HL-60 (cell line): Measurements from ENCODE around the gene CRYM.
"Not testable (repeated sequence)": the region's sequence is repeated elsewhere in the genome, so short reads cannot be mapped to it uniquely, and the experiment has no call there.

ENCODE experiments used
- DNase-seq, 2 experiments: peaks; one replicate each; pipeline ENCODE4 v3.0.0-alpha.2; 2010 to 2020; ENCODE audit warnings: low read depth in 1 of 2, low spot score in 1 of 2
- H3K27ac ChIP-seq: fragments of 250-450 bp; sonication (Bioruptor Pico); replicated peaks from 2 replicates; pipeline ENCODE4 v1.5.1; 2020; ENCODE audit warnings: mild to moderate bottlenecking, moderate library complexity
- H3K27me3 ChIP-seq: fragments of 250-450 bp; sonication (Bioruptor Pico); 2 replicates; pipeline ENCODE4 v1.5.1; 2021; ENCODE audit warnings: mild to moderate bottlenecking, moderate library complexity; ENCODE audit not compliant: insufficient read depth, poor library complexity, severe bottlenecking
- H3K4me3 ChIP-seq: replicated peaks from 2 replicates; pipeline ENCODE4 v1.5.1; 2011; ENCODE audit warnings: mild to moderate bottlenecking, control low read depth, low read length; ENCODE audit not compliant: insufficient read depth
- CTCF ChIP-seq: IDR thresholded peaks from one replicate; pipeline ENCODE4 v1.5.1; 2011; ENCODE audit warnings: low read length, control low read depth, inconsistent platforms; ENCODE audit not compliant: insufficient read depth
- GABPA ChIP-seq: IDR thresholded peaks from 2 replicates; pipeline ENCODE4 v1.6.1; 2012; ENCODE audit warnings: low read depth
- POLR2AphosphoS5 ChIP-seq: IDR thresholded peaks from 2 replicates; pipeline ENCODE4 v1.6.1; 2012; ENCODE audit warnings: low read depth
- REST ChIP-seq: IDR thresholded peaks from 2 replicates; pipeline ENCODE4 v1.6.1; 2012; ENCODE audit warnings: low read depth; ENCODE audit not compliant: insufficient replicate concordance
- SPI1 ChIP-seq: IDR thresholded peaks from 2 replicates; pipeline ENCODE4 v1.6.1; 2012; ENCODE audit warnings: low read depth, mild to moderate bottlenecking, borderline replicate concordance

Gene CRYM

GRCh38 chr16:21250072-21250923, 27.8 kb downstream of the CRYM start:
- H3K27me3 ChIP-seq, result no peaks in the 10 kb centered on the region
- no peak overlapping the region for H3K4me3 ChIP-seq
- H3K27ac ChIP-seq, result no peak overlapping the region
- no peak for DNase-seq
- TF ChIP-seq SPI1 (no peak), POLR2AphosphoS5 (no peak), REST (no peak), GABPA (no peak), CTCF (no peak)

- DNase-seq, H3K27ac ChIP-seq, H3K27me3 ChIP-seq, H3K4me3 ChIP-seq: not testable (repeated sequence)
Observed at GRCh38 chr16:21248179-21248578, 29.9 kb downstream of the CRYM start.

GRCh38 chr16:21244518-21245215, 33.4 kb downstream of the CRYM start:
- no peaks in the 10 kb centered on the region for H3K27me3 ChIP-seq
- no peak overlapping the region for H3K27ac ChIP-seq
- DNase-seq, result no peak
- TF ChIP-seq SPI1 (no peak), CTCF (no peak), GABPA (no peak), POLR2AphosphoS5 (no peak), REST (no peak)
- no peak overlapping the region for H3K4me3 ChIP-seq

- no peaks in the 10 kb centered on the region for H3K27me3 ChIP-seq
- TF ChIP-seq REST, result no peak
- no peak for TF ChIP-seq GABPA
- no peak for TF ChIP-seq POLR2AphosphoS5
- no peak for TF ChIP-seq CTCF
- TF ChIP-seq SPI1, result no peak
- H3K27ac ChIP-seq, result no peak overlapping the region
- no peak overlapping the region for H3K4me3 ChIP-seq
- DNase-seq, result no peak
Observed at GRCh38 chr16:21242756-21243155, 35.3 kb downstream of the CRYM start.
